ENCODE data around the gene TLN1.

The TLN1 gene

DNA sequence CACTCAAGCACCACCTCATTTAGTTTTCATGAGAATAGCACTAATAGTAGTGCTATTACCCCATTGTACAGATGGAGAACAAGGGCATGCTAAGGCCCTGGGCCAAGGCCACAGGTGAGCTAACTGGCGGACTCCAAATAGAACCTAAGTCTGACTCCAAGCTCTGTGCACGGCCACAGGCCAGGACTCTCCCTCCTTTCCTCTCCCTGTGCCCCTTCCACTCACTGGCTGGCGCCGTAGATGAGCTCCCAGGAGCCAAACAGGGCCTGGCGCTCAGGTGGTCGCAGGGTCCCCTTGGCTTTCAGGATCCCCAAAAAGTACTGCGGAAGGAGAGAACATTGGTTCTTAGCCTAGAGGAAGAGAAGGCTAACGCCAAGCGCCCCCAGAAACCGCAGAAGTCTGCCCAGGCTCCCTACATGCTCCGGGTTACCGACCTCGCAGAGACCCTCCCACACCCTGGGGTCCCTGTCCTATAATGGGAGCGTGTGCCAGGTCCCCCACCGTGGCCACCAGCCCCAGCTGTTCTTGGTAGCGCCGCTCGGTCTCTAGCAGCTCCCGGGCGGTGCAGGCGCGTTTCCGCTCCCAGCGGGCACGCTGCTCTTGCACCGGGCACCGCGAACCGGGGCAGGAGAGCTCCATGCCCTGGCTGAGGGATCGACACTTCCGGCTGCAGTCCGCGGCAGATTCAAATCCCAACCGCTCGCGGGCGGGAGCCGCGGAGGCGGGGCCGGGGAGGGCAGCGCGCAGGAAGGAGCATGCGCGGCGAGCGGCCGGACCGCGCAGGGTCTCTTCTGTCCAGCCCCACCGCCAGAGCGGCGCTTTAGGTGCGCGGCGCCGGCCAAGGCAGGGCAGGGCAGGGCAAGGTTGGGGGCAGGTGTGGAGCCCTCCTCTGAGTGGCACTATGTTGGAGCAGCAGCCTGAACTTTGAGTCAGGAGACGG, 67.2 kb downstream of the TLN1 start, which contains the start of gene ARHGEF39:
Gene ARHGEF39 (minus strand): TSS at position 665 of the 940 bp plus-strand sequence. CDS start 26 bp downstream, at position 639.
- no peak within 1 kb of the TSS for H4K91ac ChIP-seq (ENCODE audit: low read depth, low read length, poor library complexity)
- peaks cover 8% of the 10 kb centered on the region for H3K79me1 ChIP-seq (ENCODE audit: low read depth, low read length)
- peak; percentile 75 for DNase-seq (ENCODE audit: low spot score)
- H3K23ac ChIP-seq (ENCODE audit: low read depth, low read length, poor library complexity): peak within 1 kb of the TSS; percentile 86
- H3K14ac ChIP-seq (ENCODE audit: low read length): no peak within 1 kb of the TSS
- H2BK15ac ChIP-seq (ENCODE audit: low read length): peak within 1 kb of the TSS; percentile 11
- no CpG with 5 or more reads among the region's 58 CpGs for WGBS, 2 donors (ENCODE audit: extremely low coverage in 2 of 2, insufficient read length in 2 of 2, insufficient replicate concordance in 1 of 2)
- H3K4ac ChIP-seq (ENCODE audit: low read length): no peak within 1 kb of the TSS
- H2BK5ac ChIP-seq (ENCODE audit: low read length): no peak within 1 kb of the TSS
- peaks cover 5 to 13% of the 10 kb centered on the region in 2 donors for H3K4me1 ChIP-seq (ENCODE audit: control insufficient read depth in 2 of 2, insufficient read depth in 1 of 2, low read depth in 1 of 2, low read length in 2 of 2)
- peaks cover 0 to 4% (median 0%) of the 10 kb centered on the region in 3 experiments for H3K27me3 ChIP-seq (ENCODE audit: control insufficient read depth in 3 of 3, insufficient read depth in 3 of 3, low read depth in 1 of 3, low read length in 3 of 3)
- H2AFZ ChIP-seq (ENCODE audit: low read length): peak within 1 kb of the TSS; percentile 94
- H4K8ac ChIP-seq (ENCODE audit: low read depth, low read length): no peak within 1 kb of the TSS
- no peak within 1 kb of the TSS for H2BK120ac ChIP-seq (ENCODE audit: low read depth, low read length)
- H3K4me3 ChIP-seq (ENCODE audit: low read length in 2 of 2): peak within 1 kb of the TSS; percentile 76 to 94
- H3K27ac ChIP-seq (replicated peaks; ENCODE audit: low read length): no peak within 1 kb of the TSS
- peak within 1 kb of the TSS; percentile 92 for H3K9ac ChIP-seq (ENCODE audit: low read depth, low read length, poor library complexity)
- no peak within 1 kb of the TSS for H2BK12ac ChIP-seq (ENCODE audit: low read length)
- peak within 1 kb of the TSS; percentile 94 for H2AK5ac ChIP-seq (ENCODE audit: low read depth, low read length)
- peak within 1 kb of the TSS; percentile 75 for H3K4me2 ChIP-seq (ENCODE audit: insufficient read depth, low read length, poor library complexity, severe bottlenecking)
- H3K18ac ChIP-seq (ENCODE audit: low read length): peak within 1 kb of the TSS; percentile 98
- peaks cover 27 to 39% of the 10 kb centered on the region in 2 donors for H3K36me3 ChIP-seq (replicated peaks in 1 of 2; ENCODE audit: control insufficient read depth in 2 of 2, insufficient read depth in 2 of 2, low read length in 2 of 2)
- peaks cover 0 to 3% of the 10 kb centered on the region in 2 donors for H3K9me3 ChIP-seq (replicated peaks in 1 of 2; ENCODE audit: control insufficient read depth in 2 of 2, insufficient read depth in 1 of 2, low read depth in 1 of 2, low read length in 2 of 2)

GRCh38 chr9:35662437-35662836, 69.6 kb downstream of the TLN1 start:
- H3K27ac ChIP-seq (replicated peaks; ENCODE audit: low read length): no peak overlapping the region
- H2BK15ac ChIP-seq (ENCODE audit: low read length): no peak overlapping the region
- H4K91ac ChIP-seq (ENCODE audit: low read depth, low read length, poor library complexity): no peak overlapping the region
- peak overlapping the region; percentile 64 for H2AK5ac ChIP-seq (ENCODE audit: low read depth, low read length)
- H3K9me3 ChIP-seq (replicated peaks in 1 of 2; ENCODE audit: control insufficient read depth in 2 of 2, insufficient read depth in 1 of 2, low read depth in 1 of 2, low read length in 2 of 2): no peaks in the 10 kb centered on the region
- no CpG with 5 or more reads among the region's 7 CpGs for WGBS, 2 donors (ENCODE audit: extremely low coverage in 2 of 2, insufficient read length in 2 of 2, insufficient replicate concordance in 1 of 2)
- H3K27me3 ChIP-seq (ENCODE audit: control insufficient read depth in 3 of 3, insufficient read depth in 3 of 3, low read depth in 1 of 3, low read length in 3 of 3): no peaks in the 10 kb centered on the region
- no peak overlapping the region for H2BK120ac ChIP-seq (ENCODE audit: low read depth, low read length)
- H2BK12ac ChIP-seq (ENCODE audit: low read length): no peak overlapping the region
- DNase-seq (ENCODE audit: low spot score): no peak
- no peak overlapping the region for H3K18ac ChIP-seq (ENCODE audit: low read length)
- no peak overlapping the region for H4K8ac ChIP-seq (ENCODE audit: low read depth, low read length)
- H2BK5ac ChIP-seq (ENCODE audit: low read length): no peak overlapping the region
- no peak overlapping the region for H3K4ac ChIP-seq (ENCODE audit: low read length)
- no peak overlapping the region for H2AFZ ChIP-seq (ENCODE audit: low read length)
- peaks cover 27 to 42% of the 10 kb centered on the region in 2 donors for H3K36me3 ChIP-seq (replicated peaks in 1 of 2; ENCODE audit: control insufficient read depth in 2 of 2, insufficient read depth in 2 of 2, low read length in 2 of 2)
- H3K4me2 ChIP-seq (ENCODE audit: insufficient read depth, low read length, poor library complexity, severe bottlenecking): no peak overlapping the region
- no peak overlapping the region for H3K4me3 ChIP-seq (ENCODE audit: low read length in 2 of 2)
- peaks cover 8% of the 10 kb centered on the region for H3K79me1 ChIP-seq (ENCODE audit: low read depth, low read length)
- no peak overlapping the region for H3K23ac ChIP-seq (ENCODE audit: low read depth, low read length, poor library complexity)
- H3K14ac ChIP-seq (ENCODE audit: low read length): no peak overlapping the region
- H3K4me1 ChIP-seq (ENCODE audit: control insufficient read depth in 2 of 2, insufficient read depth in 1 of 2, low read depth in 1 of 2, low read length in 2 of 2): peaks cover 7 to 13% of the 10 kb centered on the region in 2 donors
- peak overlapping the region; percentile 25 for H3K9ac ChIP-seq (ENCODE audit: low read depth, low read length, poor library complexity)

DNA sequence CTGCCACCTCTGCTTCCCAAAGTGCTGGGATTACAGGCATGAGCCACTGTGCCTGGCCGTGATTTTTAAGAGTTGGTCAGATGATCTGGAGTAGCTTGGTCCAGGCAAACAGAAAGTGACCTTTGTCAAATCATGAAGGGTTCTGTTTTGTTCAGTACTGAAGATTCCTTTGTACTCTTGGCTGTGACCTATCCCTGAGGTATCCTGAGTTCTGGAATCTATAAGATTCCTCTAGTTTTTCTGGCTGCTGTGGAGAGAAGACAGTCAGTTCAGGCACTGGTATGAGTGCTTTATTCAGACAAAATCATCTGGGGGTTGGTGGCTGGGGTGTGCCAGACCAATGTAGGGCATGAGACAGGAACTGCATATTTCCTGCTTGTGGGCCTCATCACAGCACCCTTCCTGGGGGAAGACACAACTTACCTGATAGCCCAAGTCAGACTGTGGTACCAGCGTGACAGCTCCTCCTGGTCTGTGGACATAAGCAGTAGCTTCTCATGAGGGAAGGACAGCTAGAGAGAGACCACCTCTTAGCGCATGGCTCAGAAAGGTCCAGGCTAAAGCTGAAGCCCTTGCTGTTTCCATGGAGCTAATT, 70.1 kb downstream of the TLN1 start:
- no CpG with 5 or more reads among the region's 3 CpGs for WGBS, 2 donors (ENCODE audit: extremely low coverage in 2 of 2, insufficient read length in 2 of 2, insufficient replicate concordance in 1 of 2)
- peaks cover 27 to 42% of the 10 kb centered on the region in 2 donors for H3K36me3 ChIP-seq (replicated peaks in 1 of 2; ENCODE audit: control insufficient read depth in 2 of 2, insufficient read depth in 2 of 2, low read length in 2 of 2)
- no peak overlapping the region for H3K23ac ChIP-seq (ENCODE audit: low read depth, low read length, poor library complexity)
- no peak overlapping the region for H4K8ac ChIP-seq (ENCODE audit: low read depth, low read length)
- H3K27me3 ChIP-seq (ENCODE audit: control insufficient read depth in 3 of 3, insufficient read depth in 3 of 3, low read depth in 1 of 3, low read length in 3 of 3): no peaks in the 10 kb centered on the region
- H3K4me1 ChIP-seq (ENCODE audit: control insufficient read depth in 2 of 2, insufficient read depth in 1 of 2, low read depth in 1 of 2, low read length in 2 of 2): peaks cover 9 to 16% of the 10 kb centered on the region in 2 donors
- H3K4me2 ChIP-seq (ENCODE audit: insufficient read depth, low read length, poor library complexity, severe bottlenecking): no peak overlapping the region
- peaks cover 8% of the 10 kb centered on the region for H3K79me1 ChIP-seq (ENCODE audit: low read depth, low read length)
- H3K4ac ChIP-seq (ENCODE audit: low read length): no peak overlapping the region
- H3K18ac ChIP-seq (ENCODE audit: low read length): no peak overlapping the region
- no peak overlapping the region for H2BK15ac ChIP-seq (ENCODE audit: low read length)
- no peak overlapping the region for H2BK5ac ChIP-seq (ENCODE audit: low read length)
- H3K14ac ChIP-seq (ENCODE audit: low read length): no peak overlapping the region
- no peak overlapping the region for H2AK5ac ChIP-seq (ENCODE audit: low read depth, low read length)
- no peak overlapping the region for H3K27ac ChIP-seq (replicated peaks; ENCODE audit: low read length)
- no peak overlapping the region for H4K91ac ChIP-seq (ENCODE audit: low read depth, low read length, poor library complexity)
- H2BK12ac ChIP-seq (ENCODE audit: low read length): no peak overlapping the region
- no peak overlapping the region for H3K4me3 ChIP-seq (ENCODE audit: low read length in 2 of 2)
- DNase-seq (ENCODE audit: low spot score): no peak
- H2BK120ac ChIP-seq (ENCODE audit: low read depth, low read length): no peak overlapping the region
- no peak overlapping the region for H2AFZ ChIP-seq (ENCODE audit: low read length)
- H3K9ac ChIP-seq (ENCODE audit: low read depth, low read length, poor library complexity): no peak overlapping the region
- H3K9me3 ChIP-seq (replicated peaks in 1 of 2; ENCODE audit: control insufficient read depth in 2 of 2, insufficient read depth in 1 of 2, low read depth in 1 of 2, low read length in 2 of 2): no peaks in the 10 kb centered on the region

DNA sequence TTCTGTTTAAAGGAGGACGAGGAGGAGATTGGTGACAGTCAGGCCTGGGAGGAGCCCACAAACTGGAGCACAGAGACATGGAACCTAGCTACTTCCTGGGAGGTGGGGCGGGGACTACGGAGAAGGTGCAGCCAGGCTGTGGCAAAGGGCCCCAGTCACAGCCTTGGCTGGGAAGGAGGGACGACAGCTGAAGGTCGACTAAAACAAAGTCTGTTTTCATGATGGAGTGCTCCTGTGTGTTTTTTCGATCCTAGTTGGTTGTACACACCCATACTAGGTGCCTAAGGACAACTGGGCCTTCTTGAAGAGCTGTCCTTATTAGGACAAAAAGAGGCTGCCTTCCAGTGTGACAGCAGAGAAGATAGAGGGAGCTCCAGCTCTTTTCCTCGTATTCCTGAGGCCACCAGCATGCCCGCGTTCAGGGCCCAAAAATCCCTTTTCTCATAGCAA, 71.0 kb downstream of the TLN1 start:
- H2AFZ ChIP-seq (ENCODE audit: low read length): no peak overlapping the region
- no peak for DNase-seq (ENCODE audit: low spot score)
- H3K4me2 ChIP-seq (ENCODE audit: insufficient read depth, low read length, poor library complexity, severe bottlenecking): no peak overlapping the region
- no peak overlapping the region for H2BK15ac ChIP-seq (ENCODE audit: low read length)
- H2BK12ac ChIP-seq (ENCODE audit: low read length): no peak overlapping the region
- H2AK5ac ChIP-seq (ENCODE audit: low read depth, low read length): no peak overlapping the region
- no peak overlapping the region for H2BK120ac ChIP-seq (ENCODE audit: low read depth, low read length)
- no peak overlapping the region for H3K23ac ChIP-seq (ENCODE audit: low read depth, low read length, poor library complexity)
- no peak overlapping the region for H3K27ac ChIP-seq (replicated peaks; ENCODE audit: low read length)
- H3K4ac ChIP-seq (ENCODE audit: low read length): no peak overlapping the region
- no peak overlapping the region for H4K91ac ChIP-seq (ENCODE audit: low read depth, low read length, poor library complexity)
- H3K4me3 ChIP-seq (ENCODE audit: low read length in 2 of 2): no peak overlapping the region
- H3K79me1 ChIP-seq (ENCODE audit: low read depth, low read length): peaks cover 8% of the 10 kb centered on the region
- H4K8ac ChIP-seq (ENCODE audit: low read depth, low read length): no peak overlapping the region
- H3K9me3 ChIP-seq (replicated peaks in 1 of 2; ENCODE audit: control insufficient read depth in 2 of 2, insufficient read depth in 1 of 2, low read depth in 1 of 2, low read length in 2 of 2): no peaks in the 10 kb centered on the region
- H2BK5ac ChIP-seq (ENCODE audit: low read length): no peak overlapping the region
- WGBS, 2 donors (ENCODE audit: extremely low coverage in 2 of 2, insufficient read length in 2 of 2, insufficient replicate concordance in 1 of 2): no CpG with 5 or more reads among the region's 9 CpGs
- H3K18ac ChIP-seq (ENCODE audit: low read length): no peak overlapping the region
- H3K14ac ChIP-seq (ENCODE audit: low read length): no peak overlapping the region
- H3K27me3 ChIP-seq (ENCODE audit: control insufficient read depth in 3 of 3, insufficient read depth in 3 of 3, low read depth in 1 of 3, low read length in 3 of 3): no peaks in the 10 kb centered on the region
- H3K36me3 ChIP-seq (replicated peaks in 1 of 2; ENCODE audit: control insufficient read depth in 2 of 2, insufficient read depth in 2 of 2, low read length in 2 of 2): peaks cover 27 to 42% of the 10 kb centered on the region in 2 donors
- peaks cover 9 to 16% of the 10 kb centered on the region in 2 donors for H3K4me1 ChIP-seq (ENCODE audit: control insufficient read depth in 2 of 2, insufficient read depth in 1 of 2, low read depth in 1 of 2, low read length in 2 of 2)
- H3K9ac ChIP-seq (ENCODE audit: low read depth, low read length, poor library complexity): no peak overlapping the region

Measured in neuronal stem cell (in vitro differentiated cells).